ENCODE data around the gene PPARG.

The PPARG gene

GRCh38 chr3:12289524-12289923 lies 654 bp downstream of the PPARG start:
- no peaks in the 10 kb centered on the region for H3K27me3 ChIP-seq (ENCODE audit: control insufficient read depth in 1 of 2, insufficient read depth in 1 of 2, low read length in 2 of 2)

GRCh38 chr3:12292770-12293169 lies 3.9 kb downstream of the PPARG start:
- Histone ChIP-seq H2AK5ac (ENCODE audit: low read length, severe bottlenecking) (peak overlapping the region; percentile 10), H2BK5ac (ENCODE audit: low read depth, low read length, poor library complexity, severe bottlenecking) (no peak overlapping the region), H4K91ac (ENCODE audit: low read length) (no peak overlapping the region), H3K4me1 (ENCODE audit: control insufficient read depth, insufficient read depth, low read depth, low read length) (peaks cover 8% of the 10 kb centered on the region), H2BK15ac (ENCODE audit: low read depth, poor library complexity, severe bottlenecking) (no peak overlapping the region), H3K9ac (ENCODE audit: low read length) (peak overlapping the region; percentile 92), H3K27me3 (ENCODE audit: control insufficient read depth in 1 of 2, insufficient read depth in 1 of 2, low read length in 2 of 2) (no peaks in the 10 kb centered on the region), H3K4me3 (ENCODE audit: insufficient read depth in 1 of 2, low read depth in 1 of 2, low read length in 2 of 2) (peak overlapping the region in 1 of 2 experiments; percentile 35), H3K36me3 (ENCODE audit: control insufficient read depth in 1 of 2, insufficient read depth in 2 of 2, low read depth in 1 of 2, low read length in 2 of 2) (no peaks in the 10 kb centered on the region), H3K4me2 (ENCODE audit: low read length, poor library complexity, severe bottlenecking) (no peak overlapping the region), H3K4ac (ENCODE audit: low read depth in 1 of 2, low read length in 2 of 2) (no peak overlapping the region), H3K18ac (ENCODE audit: low read depth in 1 of 2, low read length in 2 of 2) (peak overlapping the region in 1 of 2 experiments; percentile 30), H2AFZ (ENCODE audit: low read depth, low read length) (no peak overlapping the region), H3K9me3 (ENCODE audit: control insufficient read depth, low read length) (no peaks in the 10 kb centered on the region), H2BK120ac (ENCODE audit: low read depth, low read length) (peak overlapping the region; percentile 66), H3K79me1 (replicated peaks; ENCODE audit: low read length, poor library complexity, severe bottlenecking) (peaks cover 7% of the 10 kb centered on the region), H2BK12ac (ENCODE audit: low read length in 2 of 2) (no peak overlapping the region), H3K14ac (ENCODE audit: low read length in 2 of 2) (no peak overlapping the region), H3K23ac (ENCODE audit: low read length in 2 of 2) (no peak overlapping the region), H4K8ac (ENCODE audit: low read length) (peak overlapping the region; percentile 62), H3K27ac (ENCODE audit: low read length, poor library complexity, severe bottlenecking) (no peak overlapping the region)
- WGBS: 80% methylated on average over 8 of the region's 9 CpGs
- DNase-seq: no peak

More at GRCh38 chr3:12289524-12289923, 654 bp downstream of the PPARG start:
- H3K18ac ChIP-seq (ENCODE audit: low read depth in 1 of 2, low read length in 2 of 2): no peak overlapping the region
- H2BK5ac ChIP-seq (ENCODE audit: low read depth, low read length, poor library complexity, severe bottlenecking): no peak overlapping the region
- no peak overlapping the region for H3K23ac ChIP-seq (ENCODE audit: low read length in 2 of 2)
- 78% methylated on average over 2 of the region's 3 CpGs for WGBS
- H2BK120ac ChIP-seq (ENCODE audit: low read depth, low read length): no peak overlapping the region
- no peak overlapping the region for H3K14ac ChIP-seq (ENCODE audit: low read length in 2 of 2)
- peaks cover 8% of the 10 kb centered on the region for H3K4me1 ChIP-seq (ENCODE audit: control insufficient read depth, insufficient read depth, low read depth, low read length)
- H2AK5ac ChIP-seq (ENCODE audit: low read length, severe bottlenecking): no peak overlapping the region
- no peak overlapping the region for H2AFZ ChIP-seq (ENCODE audit: low read depth, low read length)
- H3K79me1 ChIP-seq (replicated peaks; ENCODE audit: low read length, poor library complexity, severe bottlenecking): peaks cover 6% of the 10 kb centered on the region
- peak overlapping the region; percentile 9 for H3K4me2 ChIP-seq (ENCODE audit: low read length, poor library complexity, severe bottlenecking)
- H3K4ac ChIP-seq (ENCODE audit: low read depth in 1 of 2, low read length in 2 of 2): no peak overlapping the region
- H3K36me3 ChIP-seq (ENCODE audit: control insufficient read depth in 1 of 2, insufficient read depth in 2 of 2, low read depth in 1 of 2, low read length in 2 of 2): no peaks in the 10 kb centered on the region
- H3K4me3 ChIP-seq (ENCODE audit: insufficient read depth in 1 of 2, low read depth in 1 of 2, low read length in 2 of 2): peak overlapping the region in 1 of 2 experiments; percentile 93
- no peak overlapping the region for H2BK15ac ChIP-seq (ENCODE audit: low read depth, poor library complexity, severe bottlenecking)
- H2BK12ac ChIP-seq (ENCODE audit: low read length in 2 of 2): no peak overlapping the region
- no peak overlapping the region for H3K27ac ChIP-seq (ENCODE audit: low read length, poor library complexity, severe bottlenecking)
- no peak overlapping the region for H4K91ac ChIP-seq (ENCODE audit: low read length)
- no peak for DNase-seq
- H4K8ac ChIP-seq (ENCODE audit: low read length): no peak overlapping the region
- no peaks in the 10 kb centered on the region for H3K9me3 ChIP-seq (ENCODE audit: control insufficient read depth, low read length)
- H3K9ac ChIP-seq (ENCODE audit: low read length): peak overlapping the region; percentile 92

- Histone ChIP-seq H2AK5ac (ENCODE audit: low read length, severe bottlenecking) (no peak overlapping the region), H3K9me3 (ENCODE audit: control insufficient read depth, low read length) (no peaks in the 10 kb centered on the region), H3K4ac (ENCODE audit: low read depth in 1 of 2, low read length in 2 of 2) (no peak overlapping the region), H4K91ac (ENCODE audit: low read length) (no peak overlapping the region), H3K14ac (ENCODE audit: low read length in 2 of 2) (no peak overlapping the region), H2BK120ac (ENCODE audit: low read depth, low read length) (no peak overlapping the region), H3K4me1 (ENCODE audit: control insufficient read depth, insufficient read depth, low read depth, low read length) (peaks cover 7% of the 10 kb centered on the region), H2BK12ac (ENCODE audit: low read length in 2 of 2) (no peak overlapping the region), H4K8ac (ENCODE audit: low read length) (no peak overlapping the region), H2BK5ac (ENCODE audit: low read depth, low read length, poor library complexity, severe bottlenecking) (no peak overlapping the region), H3K36me3 (ENCODE audit: control insufficient read depth in 1 of 2, insufficient read depth in 2 of 2, low read depth in 1 of 2, low read length in 2 of 2) (no peaks in the 10 kb centered on the region), H3K27ac (ENCODE audit: low read length, poor library complexity, severe bottlenecking) (peak overlapping the region; percentile 27), H3K27me3 (ENCODE audit: control insufficient read depth in 1 of 2, insufficient read depth in 1 of 2, low read length in 2 of 2) (no peaks in the 10 kb centered on the region), H3K79me1 (replicated peaks; ENCODE audit: low read length, poor library complexity, severe bottlenecking) (peaks cover 11% of the 10 kb centered on the region), H3K4me2 (ENCODE audit: low read length, poor library complexity, severe bottlenecking) (no peak overlapping the region), H3K4me3 (ENCODE audit: insufficient read depth in 1 of 2, low read depth in 1 of 2, low read length in 2 of 2) (no peak overlapping the region), H3K23ac (ENCODE audit: low read length in 2 of 2) (no peak overlapping the region), H2AFZ (ENCODE audit: low read depth, low read length) (no peak overlapping the region), H3K9ac (ENCODE audit: low read length) (peak overlapping the region; percentile 52), H3K18ac (ENCODE audit: low read depth in 1 of 2, low read length in 2 of 2) (no peak overlapping the region), H2BK15ac (ENCODE audit: low read depth, poor library complexity, severe bottlenecking) (no peak overlapping the region)
- DNase-seq: peak; percentile 78
- WGBS: 47% methylated on average over 4 of the region's 6 CpGs
Measured at GRCh38 chr3:12294885-12295580, 6.2 kb downstream of the PPARG start.

- no peak overlapping the region for H4K8ac ChIP-seq (ENCODE audit: low read length)
- H2AFZ ChIP-seq (ENCODE audit: low read depth, low read length): no peak overlapping the region
- H3K18ac ChIP-seq (ENCODE audit: low read depth in 1 of 2, low read length in 2 of 2): no peak overlapping the region
- H3K9ac ChIP-seq (ENCODE audit: low read length): no peak overlapping the region
- no peak overlapping the region for H2BK120ac ChIP-seq (ENCODE audit: low read depth, low read length)
- H2BK5ac ChIP-seq (ENCODE audit: low read depth, low read length, poor library complexity, severe bottlenecking): no peak overlapping the region
- H3K14ac ChIP-seq (ENCODE audit: low read length in 2 of 2): no peak overlapping the region
- H3K27me3 ChIP-seq (ENCODE audit: control insufficient read depth in 1 of 2, insufficient read depth in 1 of 2, low read length in 2 of 2): no peaks in the 10 kb centered on the region
- 98% methylated on average over 3 of the region's 4 CpGs for WGBS
- no peak overlapping the region for H3K4me3 ChIP-seq (ENCODE audit: insufficient read depth in 1 of 2, low read depth in 1 of 2, low read length in 2 of 2)
- no peak for DNase-seq
- H3K36me3 ChIP-seq (ENCODE audit: control insufficient read depth in 1 of 2, insufficient read depth in 2 of 2, low read depth in 1 of 2, low read length in 2 of 2): peaks cover 0 to 5% of the 10 kb centered on the region in 2 experiments
- no peak overlapping the region for H4K91ac ChIP-seq (ENCODE audit: low read length)
- H2AK5ac ChIP-seq (ENCODE audit: low read length, severe bottlenecking): peak overlapping the region; percentile 68
- peaks cover 11% of the 10 kb centered on the region for H3K79me1 ChIP-seq (replicated peaks; ENCODE audit: low read length, poor library complexity, severe bottlenecking)
- no peak overlapping the region for H2BK12ac ChIP-seq (ENCODE audit: low read length in 2 of 2)
- H2BK15ac ChIP-seq (ENCODE audit: low read depth, poor library complexity, severe bottlenecking): no peak overlapping the region
- H3K23ac ChIP-seq (ENCODE audit: low read length in 2 of 2): no peak overlapping the region
- peaks cover 7% of the 10 kb centered on the region for H3K4me1 ChIP-seq (ENCODE audit: control insufficient read depth, insufficient read depth, low read depth, low read length)
- H3K4me2 ChIP-seq (ENCODE audit: low read length, poor library complexity, severe bottlenecking): no peak overlapping the region
- H3K9me3 ChIP-seq (ENCODE audit: control insufficient read depth, low read length): no peaks in the 10 kb centered on the region
- no peak overlapping the region for H3K4ac ChIP-seq (ENCODE audit: low read depth in 1 of 2, low read length in 2 of 2)
- no peak overlapping the region for H3K27ac ChIP-seq (ENCODE audit: low read length, poor library complexity, severe bottlenecking)
Measured at GRCh38 chr3:12296511-12296910, 7.6 kb downstream of the PPARG start.

Data from mesenchymal stem cell (in vitro differentiated cells and primary cell).